Nephron (organoid): ENCODE measurements around the gene KRT82.
"Not testable (repeated sequence)": the region's sequence is repeated elsewhere in the genome, so short reads cannot be mapped to it uniquely, and the experiment has no call there.

Source experiments
- H3K27ac Mint-ChIP-seq, 3 experiments: 2 replicates each; pipeline ENCODE4 v1.8.0; 2020; ENCODE audit warnings: mixed read lengths in 3 of 3, mild to moderate bottlenecking in 2 of 3, moderate library complexity in 1 of 3
- H3K27me3 Mint-ChIP-seq: 2 replicates; pipeline ENCODE4 v1.8.0; 2021; ENCODE audit warnings: low read depth, mild to moderate bottlenecking, moderate library complexity, mixed read lengths
- H3K36me3 Mint-ChIP-seq: 2 replicates; pipeline ENCODE4 v1.8.0; 2020; ENCODE audit warnings: low read depth, mixed read lengths
- H3K4me1 Mint-ChIP-seq: 2 replicates; pipeline ENCODE4 v1.8.0; 2020; ENCODE audit warnings: mixed read lengths
- H3K4me3 Mint-ChIP-seq, 3 experiments: 2 replicates each; pipeline ENCODE4 v1.8.0; 2020; ENCODE audit warnings: mild to moderate bottlenecking in 3 of 3, mixed read lengths in 3 of 3, moderate library complexity in 2 of 3
- H3K9me3 Mint-ChIP-seq: 2 replicates; pipeline ENCODE4 v1.8.0; 2020; ENCODE audit warnings: mixed read lengths
- CTCF ChIP-seq, 3 experiments: fragments of 200-600 bp; sonication (generic); IDR thresholded peaks; one replicate each; pipeline ENCODE4 v1.5.0; 2021; ENCODE audit warnings: antibody characterized with exemption in 3 of 3; ENCODE audit not compliant: unreplicated experiment in 3 of 3

Gene KRT82

DNA sequence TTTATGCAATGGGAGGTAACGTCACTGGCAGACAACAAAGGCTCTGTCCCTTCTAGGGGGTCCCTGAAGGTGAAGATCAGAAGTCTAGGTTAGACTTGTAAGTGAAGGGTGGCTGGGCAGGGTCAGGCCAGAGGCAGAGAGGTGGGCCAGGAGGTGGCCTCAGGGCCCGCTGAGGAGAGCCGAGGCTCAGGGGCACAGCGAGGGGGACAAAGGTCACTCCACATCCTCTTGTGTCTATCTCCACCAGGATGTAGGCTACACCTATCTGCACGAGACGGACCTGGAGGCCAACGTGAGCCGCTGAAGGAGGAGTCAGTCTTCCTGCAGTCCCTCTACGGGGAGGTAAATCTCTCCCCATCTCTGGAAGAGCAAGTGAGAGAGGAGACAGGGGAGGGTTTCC, 59.1 kb downstream of the KRT82 start:
- Mint-ChIP-seq H3K27ac (peak overlapping the region; percentile 23 to 93 (median 81)), H3K9me3 (peaks cover 3% of the 10 kb centered on the region), H3K36me3 (no peaks in the 10 kb centered on the region), H3K4me3 (no peak overlapping the region), H3K27me3 (peaks cover 7% of the 10 kb centered on the region), H3K4me1 (peaks cover 36% of the 10 kb centered on the region)
- no peak for TF ChIP-seq CTCF (IDR thresholded peaks at IDR 0.05; ENCODE audit: unreplicated experiment in 3 of 3)

- H3K27ac Mint-ChIP-seq: peak overlapping the region; percentile 23 to 93 (median 64)
- H3K9me3 Mint-ChIP-seq: peaks cover 3% of the 10 kb centered on the region
Measured at GRCh38 chr12:52346593-52346992, 59.5 kb downstream of the KRT82 start.

DNA sequence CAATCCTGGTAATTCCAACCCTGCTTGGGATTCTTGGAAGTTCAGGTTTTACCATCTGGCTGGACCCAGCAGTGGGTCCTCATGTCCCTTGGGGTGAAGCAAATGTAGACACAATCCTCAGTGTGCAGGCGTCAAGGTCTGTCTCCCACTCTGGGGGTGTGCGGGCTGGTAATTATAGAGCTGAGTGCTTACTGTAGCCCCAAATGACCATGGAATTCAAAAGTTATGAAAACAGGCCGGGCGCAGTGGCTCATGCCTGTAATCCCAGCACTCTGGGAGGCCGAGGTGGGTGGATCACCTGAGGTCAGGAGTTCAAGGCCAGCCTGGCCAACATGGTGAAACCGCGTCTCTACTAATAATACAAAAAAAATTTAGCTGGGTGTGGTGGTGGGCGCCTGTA, 61.1 kb downstream of the KRT82 start:
- H3K36me3 Mint-ChIP-seq, H3K9me3 Mint-ChIP-seq, H3K27ac Mint-ChIP-seq, H3K4me3 Mint-ChIP-seq: not testable (repeated sequence)
- Mint-ChIP-seq H3K27me3 (peaks cover 18% of the 10 kb centered on the region), H3K4me1 (peaks cover 32% of the 10 kb centered on the region)

More at GRCh38 chr12:52346593-52346992, 59.5 kb downstream of the KRT82 start:
- no peaks in the 10 kb centered on the region for H3K36me3 Mint-ChIP-seq
- no peak overlapping the region for H3K4me3 Mint-ChIP-seq
- peaks cover 11% of the 10 kb centered on the region for H3K27me3 Mint-ChIP-seq
- TF ChIP-seq CTCF (IDR thresholded peaks at IDR 0.05; ENCODE audit: unreplicated experiment in 3 of 3): no peak
- H3K4me1 Mint-ChIP-seq: peaks cover 33% of the 10 kb centered on the region

DNA sequence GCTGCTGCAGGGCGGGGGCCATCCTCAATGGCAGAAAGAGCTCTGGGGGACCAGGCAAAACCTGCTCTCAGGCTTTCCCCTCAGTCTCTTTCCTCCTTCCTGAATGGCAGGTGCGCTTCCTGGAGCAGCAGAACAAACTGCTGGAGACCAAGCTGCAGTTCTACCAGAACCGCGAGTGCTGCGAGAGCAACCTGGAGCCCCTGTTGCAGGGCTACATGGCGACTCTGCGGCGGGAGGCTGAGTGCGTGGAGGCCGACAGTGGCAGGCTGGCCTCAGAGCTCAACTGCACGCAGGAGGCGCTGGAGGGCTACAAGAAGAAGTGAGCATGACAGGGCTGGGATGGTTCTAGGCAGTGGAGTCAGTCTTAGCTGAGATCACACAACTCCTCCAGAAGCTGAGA, 62.0 kb downstream of the KRT82 start:
- Mint-ChIP-seq H3K4me3 (no peak overlapping the region), H3K27ac (no peak overlapping the region), H3K4me1 (peaks cover 28% of the 10 kb centered on the region), H3K27me3 (peaks cover 22% of the 10 kb centered on the region), H3K36me3 (no peaks in the 10 kb centered on the region), H3K9me3 (peaks cover 3% of the 10 kb centered on the region)
- no peak for TF ChIP-seq CTCF (IDR thresholded peaks at IDR 0.05; ENCODE audit: unreplicated experiment in 3 of 3)
